HepG2 (cell line): ENCODE data around the gene HES1. TPM values are rescaled to one million over a fixed set of nuclear protein-coding genes. Genes with fewer than 3 reads are reported as not detected.

Source experiments
- FOXK2 ChIP-seq: fragments of 450-650 bp; IDR thresholded peaks from 2 replicates; pipeline ENCODE4 v1.6.1; 2016
- NRL ChIP-seq: sonication (generic); formaldehyde crosslinking; IDR thresholded peaks from 2 replicates; pipeline ENCODE4 v1.5.0; 2020; ENCODE audit warnings: missing genetic modification reagents, mild to moderate bottlenecking, moderate library complexity, borderline replicate concordance
- PREB ChIP-seq: sonication (generic); formaldehyde crosslinking; IDR thresholded peaks from 2 replicates; pipeline ENCODE4 v1.4.0; 2020; ENCODE audit warnings: missing genetic modification reagents
- RARA ChIP-seq: IDR thresholded peaks from 2 replicates; pipeline ENCODE4 v1.6.1; 2016; ENCODE audit warnings: missing genetic modification reagents, missing compliant biosample characterization
- SCMH1 ChIP-seq: sonication (generic); formaldehyde crosslinking; IDR thresholded peaks from 2 replicates; pipeline ENCODE4 v1.9.0; 2021; ENCODE audit warnings: missing genetic modification reagents, mild to moderate bottlenecking, borderline replicate concordance
- SYNCRIP ChIP-seq: fragments of 200-400 bp; formaldehyde crosslinking; IDR thresholded peaks from 2 replicates; pipeline ENCODE4 v1.6.1; 2018; ENCODE audit warnings: mild to moderate bottlenecking, low read depth, low read length; ENCODE audit not compliant: insufficient read depth
- TFDP2 ChIP-seq: sonication (generic); formaldehyde crosslinking; IDR thresholded peaks from 2 replicates; pipeline ENCODE4 v1.4.0; 2020; ENCODE audit warnings: missing genetic modification reagents
- THAP8 ChIP-seq: sonication (generic); formaldehyde crosslinking; IDR thresholded peaks from 2 replicates; pipeline ENCODE4 v1.5.1; 2020; ENCODE audit warnings: missing genetic modification reagents, mild to moderate bottlenecking, borderline replicate concordance
- TMF1 ChIP-seq: sonication (generic); formaldehyde crosslinking; IDR thresholded peaks from 2 replicates; pipeline ENCODE4 v1.8.1; 2022; ENCODE audit warnings: low read depth, missing genetic modification reagents
- ZNF121 ChIP-seq: sonication (generic); formaldehyde crosslinking; IDR thresholded peaks from 2 replicates; pipeline ENCODE4 v1.5.0; 2020; ENCODE audit warnings: mild to moderate bottlenecking, missing genetic modification reagents
- ZNF230 ChIP-seq: sonication (generic); formaldehyde crosslinking; IDR thresholded peaks from 2 replicates; pipeline ENCODE4 v1.4.0; 2020; ENCODE audit warnings: mild to moderate bottlenecking, missing genetic modification reagents
- ZNF407 ChIP-seq: sonication (generic); formaldehyde crosslinking; IDR thresholded peaks from one replicate; pipeline ENCODE4 v1.5.1; 2020; ENCODE audit warnings: mild to moderate bottlenecking, missing genetic modification reagents; ENCODE audit errors: not compliant biosample characterization
- ZNF570 ChIP-seq: sonication (generic); formaldehyde crosslinking; IDR thresholded peaks from 2 replicates; pipeline ENCODE4 v1.4.0; 2020; ENCODE audit warnings: mild to moderate bottlenecking, missing genetic modification reagents, borderline replicate concordance
- ZNF713 ChIP-seq: sonication (generic); formaldehyde crosslinking; IDR thresholded peaks from 2 replicates; pipeline ENCODE4 v1.4.0; 2020; ENCODE audit warnings: mild to moderate bottlenecking, missing genetic modification reagents
- ZNF841 ChIP-seq: sonication (generic); formaldehyde crosslinking; IDR thresholded peaks from 2 replicates; pipeline ENCODE4 v1.8.1; 2023; ENCODE audit warnings: missing genetic modification reagents, borderline replicate concordance
- polyA plus RNA-seq, 8 experiments: library from polyadenylated mRNA; depleted of rRNA in 3 of 8; stranded (reverse) in 7 of 8; unstranded in 1 of 8; fragments of >200 nt; fragmentation: Illumina TruSeq in 4 of 8; extraction: Trizol in 4 of 8; gene quantifications; 2 replicates each; pipeline versions ENCODE4 v1.2.1 to v1.2.3, GENCODE V29; 2011 to 2016; ENCODE audit warnings: low read depth in 4 of 8, missing spikeins in 1 of 8, mixed read lengths in 1 of 8; ENCODE audit not compliant: insufficient read depth in 1 of 8
- total RNA-seq, 5 experiments: library from RNA; depleted of rRNA; stranded (reverse); fragments of >200 nt; fragmentation: Illumina TruSeq; extraction: Trizol; gene quantifications; 2 replicates each; pipeline ENCODE4 v1.2.3, GENCODE V29; 2016; ENCODE audit warnings: low read depth in 1 of 5
- TF ChIP-seq, protein P1 (sequence below): sonication (generic); formaldehyde crosslinking; IDR thresholded peaks from 2 replicates; pipeline ENCODE4 v1.5.0; 2020; ENCODE audit warnings: missing genetic modification reagents, mild to moderate bottlenecking, borderline replicate concordance

HES1 gene
- total and polyA plus RNA-seq, 2 of the 13 experiments (the other 11 are each of a cell fraction or from before 2014, with no cell fraction given), result 15.4 to 19.8 TPM

GRCh38 chr3:194141415-194142155, 5.6 kb downstream of the HES1 start (continued):
- TF ChIP-seq TFDP2 (CRISPR knock-in tag) (peak; percentile 31; the same call in 1 of the 2 replicates), TMF1 (CRISPR knock-in tag) (peak; percentile 73), RARA (0 out of 2 replicates have a peak, but pooled peaks have one; percentile 35), FOXK2 (no peak), SCMH1 (CRISPR knock-in tag) (no peak), SYNCRIP (no peak), ZNF407 (CRISPR knock-in tag) (peak; percentile 64), PREB (CRISPR knock-in tag) (no peak), ZNF121 (no peak), ZNF841 (no peak), ZNF230 (CRISPR knock-in tag) (no peak; the same call in 1 of the 2 replicates), ZNF570 (CRISPR knock-in tag) (no peak), THAP8 (CRISPR knock-in tag) (no peak), NRL (peak; percentile 70; the same call in 1 of the 2 replicates), ZNF713 (CRISPR knock-in tag) (no peak)
- TF ChIP-seq, protein P1, sequence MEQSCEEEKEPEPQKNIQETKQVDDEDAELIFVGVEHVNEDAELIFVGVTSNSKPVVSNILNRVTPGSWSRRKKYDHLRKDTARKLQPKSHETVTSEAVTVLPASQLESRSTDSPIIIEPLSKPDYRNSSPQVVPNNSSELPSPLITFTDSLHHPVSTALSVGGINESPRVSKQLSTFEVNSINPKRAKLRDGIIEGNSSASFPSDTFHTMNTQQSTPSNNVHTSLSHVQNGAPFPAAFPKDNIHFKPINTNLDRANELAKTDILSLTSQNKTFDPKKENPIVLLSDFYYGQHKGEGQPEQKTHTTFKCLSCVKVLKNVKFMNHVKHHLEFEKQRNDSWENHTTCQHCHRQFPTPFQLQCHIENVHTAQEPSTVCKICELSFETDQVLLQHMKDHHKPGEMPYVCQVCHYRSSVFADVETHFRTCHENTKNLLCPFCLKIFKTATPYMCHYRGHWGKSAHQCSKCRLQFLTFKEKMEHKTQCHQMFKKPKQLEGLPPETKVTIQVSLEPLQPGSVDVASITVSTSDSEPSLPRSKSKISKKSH (CRISPR knock-in tag), result no peak; the same call in 1 of the 2 replicates
